Uterus (tissue), 2 donors: Measurements from ENCODE around the gene PSMB10.

ENCODE experiments used
- POLR2A ChIP-seq, 2 donors: fragments of 450-650 bp; IDR thresholded peaks; one replicate each; pipeline ENCODE4 v1.6.1; 2016; ENCODE audit warnings: antibody characterized with exemption in 2 of 2, mild to moderate bottlenecking in 1 of 2, moderate library complexity in 1 of 2
- TF ChIP-seq, protein P1 (sequence below), 4 experiments: fragments of 200-600 bp in 2 of 4; fragments of 450-650 bp in 2 of 4; sonication (generic) in 2 of 4; IDR thresholded peaks; one replicate each; pipeline ENCODE4 v1.5.1; 2016 to 2019; ENCODE audit warnings: antibody characterized with exemption in 4 of 4, mild to moderate bottlenecking in 2 of 4, moderate library complexity in 1 of 4

DNA sequence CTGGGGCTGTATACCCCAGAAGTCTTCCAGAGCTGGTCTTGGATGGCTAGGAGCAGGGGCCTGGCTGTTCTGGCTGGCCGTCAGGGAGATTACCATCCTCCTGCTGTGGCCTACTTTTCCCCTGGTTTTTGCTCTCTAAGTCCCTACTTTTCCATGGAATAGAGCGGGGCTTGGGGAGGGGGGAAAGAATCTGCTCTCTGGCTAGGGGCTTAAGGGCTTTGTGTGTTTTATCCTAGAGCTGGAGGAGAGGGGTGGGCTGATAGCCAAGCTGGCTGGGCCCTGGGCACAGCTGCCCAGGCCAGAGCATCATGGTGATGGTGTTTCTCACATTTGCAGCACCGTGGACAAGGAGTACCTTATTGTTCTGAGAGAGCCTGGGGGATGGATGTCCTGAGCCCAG is 48.3 kb downstream of the PSMB10 start:
- TF ChIP-seq, protein P1, sequence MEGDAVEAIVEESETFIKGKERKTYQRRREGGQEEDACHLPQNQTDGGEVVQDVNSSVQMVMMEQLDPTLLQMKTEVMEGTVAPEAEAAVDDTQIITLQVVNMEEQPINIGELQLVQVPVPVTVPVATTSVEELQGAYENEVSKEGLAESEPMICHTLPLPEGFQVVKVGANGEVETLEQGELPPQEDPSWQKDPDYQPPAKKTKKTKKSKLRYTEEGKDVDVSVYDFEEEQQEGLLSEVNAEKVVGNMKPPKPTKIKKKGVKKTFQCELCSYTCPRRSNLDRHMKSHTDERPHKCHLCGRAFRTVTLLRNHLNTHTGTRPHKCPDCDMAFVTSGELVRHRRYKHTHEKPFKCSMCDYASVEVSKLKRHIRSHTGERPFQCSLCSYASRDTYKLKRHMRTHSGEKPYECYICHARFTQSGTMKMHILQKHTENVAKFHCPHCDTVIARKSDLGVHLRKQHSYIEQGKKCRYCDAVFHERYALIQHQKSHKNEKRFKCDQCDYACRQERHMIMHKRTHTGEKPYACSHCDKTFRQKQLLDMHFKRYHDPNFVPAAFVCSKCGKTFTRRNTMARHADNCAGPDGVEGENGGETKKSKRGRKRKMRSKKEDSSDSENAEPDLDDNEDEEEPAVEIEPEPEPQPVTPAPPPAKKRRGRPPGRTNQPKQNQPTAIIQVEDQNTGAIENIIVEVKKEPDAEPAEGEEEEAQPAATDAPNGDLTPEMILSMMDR (IDR thresholded peaks at IDR 0.05), result no peak
- TF ChIP-seq POLR2A (IDR thresholded peaks at IDR 0.05), result no peak
